ENCODE data around the gene MKKS. TPM values are rescaled to one million over a fixed set of nuclear protein-coding genes. Genes with fewer than 3 reads are reported as not detected.

The MKKS gene
- total RNA-seq, 1 experiment from 2014 or later: 20.9 TPM

- no peak for TF ChIP-seq ARID4B (CRISPR knock-in tag; IDR thresholded peaks at IDR 0.05; ENCODE audit: borderline replicate concordance)
- TF ChIP-seq HMGA2 (CRISPR knock-in tag; IDR thresholded peaks at IDR 0.05): no peak
- no peak for TF ChIP-seq ELF4 (CRISPR knock-in tag; IDR thresholded peaks at IDR 0.05; ENCODE audit: low read depth)
- no peak for TF ChIP-seq SMAD3 (CRISPR knock-in tag; IDR thresholded peaks at IDR 0.05; ENCODE audit: borderline replicate concordance)
- no peak for TF ChIP-seq ZBTB21 (CRISPR knock-in tag; IDR thresholded peaks at IDR 0.05; ENCODE audit: borderline replicate concordance)
- no peak for TF ChIP-seq ZSCAN18 (CRISPR knock-in tag; IDR thresholded peaks at IDR 0.05)
These were observed 4.2 kb upstream of the MKKS start (continued) for GRCh38 chr20:10438217-10438616.

- ATAC-seq (no peak), DNase-seq (ENCODE audit: low spot score) (no peak)
- Mint-ChIP-seq H3K27ac (no peak overlapping the region), H3K4me3 (peak overlapping the region; percentile 93), H3K4me1 (peaks cover 23% of the 10 kb centered on the region), H3K9me3 (no peaks in the 10 kb centered on the region), H3K36me3 (no peaks in the 10 kb centered on the region; the same call in 1 of the 2 replicates), H3K27me3 (ENCODE audit: low read depth) (no peaks in the 10 kb centered on the region)
- POLR2A ChIA-PET: interaction anchor here (0.7 kb wide), 1 partner anchor 85 kb away, joined by 4 read pairs; no protein-coding TSS in a partner anchor
- CTCF ChIA-PET: no interaction called here
- TF ChIP-seq TP53 (CRISPR knock-in tag; IDR thresholded peaks at IDR 0.05) (no peak), FOXK1 (CRISPR knock-in tag; IDR thresholded peaks at IDR 0.05) (no peak), CTCF (IDR thresholded peaks at IDR 0.05) (no peak), HMGXB4 (CRISPR knock-in tag; IDR thresholded peaks at IDR 0.05) (no peak), ZNF532 (CRISPR knock-in tag; IDR thresholded peaks at IDR 0.05; ENCODE audit: borderline replicate concordance) (no peak), NR1H2 (CRISPR knock-in tag; IDR thresholded peaks at IDR 0.05) (no peak), ZNF281 (CRISPR knock-in tag; IDR thresholded peaks at IDR 0.05) (no peak), ARID4B (CRISPR knock-in tag; IDR thresholded peaks at IDR 0.05; ENCODE audit: borderline replicate concordance) (no peak)
These were observed 2.2 kb upstream of the MKKS start for GRCh38 chr20:10436053-10436699.

Measured in WTC11 (cell line).